H7 (cell line): ENCODE measurements around the gene OBSCN. TPM values are rescaled to one million over a fixed set of nuclear protein-coding genes. Genes with fewer than 3 reads are reported as not detected.

ENCODE experiments used
- DNase-seq: peaks from one replicate; pipeline ENCODE4 v3.0.0; 2012
- H3K27me3 ChIP-seq: 2 replicates; pipeline ENCODE4 v1.6.0; 2011; ENCODE audit warnings: mild to moderate bottlenecking, low read length; ENCODE audit not compliant: control insufficient read depth, insufficient read depth
- H3K36me3 ChIP-seq: replicated peaks from 2 replicates; pipeline ENCODE4 v1.5.1; 2011; ENCODE audit warnings: low read length; ENCODE audit not compliant: control insufficient read depth, insufficient read depth
- H3K4me3 ChIP-seq: 2 replicates; pipeline ENCODE4 v1.5.1; 2011; ENCODE audit warnings: low read depth, mild to moderate bottlenecking, control low read depth, low read length, moderate library complexity; ENCODE audit not compliant: insufficient read depth
- total RNA-seq: library from RNA; depleted of rRNA; stranded (reverse); fragments of >200 nt; shearing (Covaris generic); gene quantifications from 2 replicates; pipeline ENCODE4 v1.2.3, GENCODE V29; 2014

Gene OBSCN
- total RNA-seq, 1 experiment from 2014 or later, result 18.9 TPM

GRCh38 chr1:228197555-228198147 lies 10.2 kb upstream of the OBSCN start:
- H3K4me3 ChIP-seq, result no peak overlapping the region
- DNase-seq, result no peak
- no peaks in the 10 kb centered on the region for H3K36me3 ChIP-seq
- no peaks in the 10 kb centered on the region for H3K27me3 ChIP-seq

- H3K4me3 ChIP-seq, result no peak overlapping the region
- H3K27me3 ChIP-seq, result peaks cover 3% of the 10 kb centered on the region; the same call in 1 of the 2 replicates
- DNase-seq, result no peak
- H3K36me3 ChIP-seq, result no peaks in the 10 kb centered on the region
Measured at GRCh38 chr1:228198977-228199590, 8.8 kb upstream of the OBSCN start.

- H3K27me3 ChIP-seq, result peaks cover 3% of the 10 kb centered on the region; the same call in 1 of the 2 replicates
- DNase-seq, result no peak
- H3K36me3 ChIP-seq, result no peaks in the 10 kb centered on the region
- no peak overlapping the region for H3K4me3 ChIP-seq
Measured at GRCh38 chr1:228204958-228205357, 2.9 kb upstream of the OBSCN start.

GRCh38 chr1:228205526-228206436 lies 2.1 kb upstream of the OBSCN start:
- Histone ChIP-seq H3K4me3 (no peak overlapping the region), H3K36me3 (no peaks in the 10 kb centered on the region), H3K27me3 (peaks cover 4% of the 10 kb centered on the region; the same call in 1 of the 2 replicates)
- DNase-seq, result peak; percentile 47

DNA sequence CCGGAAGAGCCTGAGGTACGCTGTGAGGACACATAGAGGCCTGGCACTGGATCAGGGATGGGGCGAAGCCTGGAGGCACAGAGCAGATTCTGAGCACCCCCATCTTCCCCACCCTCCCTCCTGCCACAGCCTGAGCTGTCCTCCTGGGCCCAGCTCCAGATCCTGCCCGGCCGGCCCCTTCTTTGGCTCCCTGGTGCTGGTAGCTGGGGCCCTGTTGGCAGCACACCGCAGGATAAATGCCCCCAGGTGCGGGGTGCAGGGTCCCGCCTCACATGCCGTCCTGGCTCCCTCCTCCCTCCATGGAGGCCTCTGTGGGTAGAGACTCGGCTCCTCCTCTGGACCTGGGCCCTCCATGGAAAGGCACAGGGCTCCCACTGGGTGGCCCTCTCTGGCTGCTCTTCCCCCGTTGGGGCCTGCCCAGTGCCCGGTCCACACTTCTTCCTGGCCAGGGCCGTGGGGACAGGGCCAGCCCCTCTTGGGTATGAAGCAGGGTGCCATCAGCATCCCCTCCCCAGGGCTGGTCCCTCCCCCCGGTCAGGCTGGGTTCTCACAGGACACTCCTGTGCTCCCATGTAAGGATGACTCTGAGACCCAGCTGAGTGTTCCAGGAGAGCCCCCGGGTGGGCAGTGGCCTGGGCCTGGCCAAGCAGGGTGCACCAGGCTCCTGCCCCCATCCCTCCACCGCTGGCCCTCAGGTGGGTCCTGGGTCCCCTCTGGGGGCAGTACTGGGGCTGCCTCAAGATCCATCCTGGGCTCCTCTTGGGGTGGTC lies 1.1 kb upstream of the OBSCN start:
- H3K36me3 ChIP-seq, result no peaks in the 10 kb centered on the region
- peaks cover 14% of the 10 kb centered on the region; the same call in 1 of the 2 replicates for H3K27me3 ChIP-seq
- H3K4me3 ChIP-seq, result no peak overlapping the region
- DNase-seq, result peak; percentile 51

DNA sequence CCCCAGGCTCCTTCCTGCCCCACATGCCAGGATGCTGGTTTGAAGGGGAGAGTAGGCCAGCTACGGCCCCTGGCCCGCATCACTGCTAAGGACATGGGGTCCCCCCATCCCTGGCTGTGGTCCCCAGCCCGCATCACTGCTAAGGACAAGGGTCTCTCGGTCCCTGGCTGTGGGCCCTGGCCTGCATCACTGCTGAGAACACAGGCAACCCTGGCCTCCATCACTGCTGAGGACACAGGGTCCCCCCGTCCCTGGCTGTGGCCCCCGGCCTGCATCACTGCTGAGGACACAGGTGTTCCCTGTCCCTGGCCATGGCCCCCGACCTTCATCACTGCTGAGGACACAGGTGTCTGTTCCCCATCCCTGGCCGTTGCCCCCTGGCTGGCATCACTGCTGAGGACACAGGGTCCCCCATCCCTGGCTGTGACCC lies 448 bp upstream of the OBSCN start:
- H3K36me3 ChIP-seq, result no peaks in the 10 kb centered on the region
- no peak overlapping the region for H3K4me3 ChIP-seq
- H3K27me3 ChIP-seq, result peaks cover 20% of the 10 kb centered on the region
- no peak for DNase-seq

- no peaks in the 10 kb centered on the region for H3K36me3 ChIP-seq
- no peak for DNase-seq
- H3K27me3 ChIP-seq, result peaks cover 21% of the 10 kb centered on the region
- H3K4me3 ChIP-seq, result no peak overlapping the region
Measured at GRCh38 chr1:228208831-228209551, 1.1 kb downstream of the OBSCN start.

DNA sequence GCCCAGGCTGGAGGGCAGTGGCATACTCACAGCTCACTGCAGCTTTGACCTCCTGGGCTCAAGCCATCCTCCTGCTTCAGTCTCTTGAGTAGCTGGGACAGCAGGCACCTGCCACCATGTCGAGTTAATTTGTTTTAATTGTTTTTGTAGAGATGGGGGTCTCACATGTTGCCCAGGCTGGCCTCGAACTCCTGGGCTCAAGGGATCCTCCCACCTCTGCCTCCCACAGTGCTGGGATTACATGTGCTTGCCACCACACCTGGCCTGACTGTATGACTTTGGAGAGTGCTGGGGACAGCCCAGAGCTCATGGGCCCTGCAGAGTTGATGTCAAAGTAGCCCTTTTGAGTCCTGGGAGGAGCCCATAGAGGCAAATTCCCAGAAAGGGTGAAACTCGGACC lies 1.8 kb downstream of the OBSCN start:
- DNase-seq, result no peak
- Histone ChIP-seq H3K4me3 (no peak overlapping the region), H3K36me3 (no peaks in the 10 kb centered on the region; the same call in none of the 2 replicates), H3K27me3 (peaks cover 21% of the 10 kb centered on the region)

- no peak overlapping the region for H3K4me3 ChIP-seq
- peaks cover 21% of the 10 kb centered on the region for H3K27me3 ChIP-seq
- peaks cover 2% of the 10 kb centered on the region for H3K36me3 ChIP-seq
- DNase-seq, result no peak
Measured at GRCh38 chr1:228210076-228210651, 2.3 kb downstream of the OBSCN start.

DNA sequence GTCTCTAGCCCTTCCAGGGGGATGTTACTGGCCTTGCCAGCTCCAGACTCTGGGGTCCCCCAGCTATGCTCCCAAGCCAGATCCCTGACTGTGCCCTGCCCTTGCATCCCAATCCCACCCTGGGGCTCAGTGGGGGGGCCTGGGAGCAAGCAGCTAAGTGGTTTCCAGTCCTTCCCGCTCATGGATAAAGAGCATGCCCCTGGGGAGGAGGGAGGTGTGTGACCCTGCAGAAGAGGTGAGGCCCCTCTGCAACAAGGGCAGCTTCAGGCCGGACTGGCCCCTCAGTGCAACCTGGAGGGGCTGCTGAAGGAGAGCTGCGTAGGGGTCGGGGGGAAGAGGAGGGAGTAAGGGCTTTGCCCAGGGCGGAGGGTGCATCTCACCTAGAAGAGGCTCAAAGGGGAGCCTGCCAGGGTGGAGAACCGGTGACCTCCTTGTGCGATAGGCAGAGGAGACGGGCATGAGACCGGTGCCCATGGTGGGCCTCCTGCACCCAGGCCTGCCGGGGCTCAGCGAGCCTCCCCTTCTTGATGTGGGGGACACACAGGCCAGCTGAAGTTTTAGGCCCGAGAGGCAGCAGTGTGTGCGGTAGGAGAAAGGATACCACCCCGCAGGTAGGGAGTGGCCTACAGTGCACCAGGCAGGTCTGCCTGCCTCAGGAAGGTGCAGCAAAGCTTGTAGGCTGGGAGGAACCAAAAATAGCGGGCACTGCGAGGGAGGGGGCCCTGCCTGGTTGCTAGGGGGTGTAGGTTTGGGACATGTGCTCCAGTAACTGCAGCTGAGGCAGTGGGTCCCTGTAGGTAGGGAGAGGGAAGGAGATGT lies 3.1 kb downstream of the OBSCN start:
- no peak for DNase-seq
- peaks cover 21% of the 10 kb centered on the region for H3K27me3 ChIP-seq
- H3K4me3 ChIP-seq, result no peak overlapping the region
- peaks cover 2% of the 10 kb centered on the region for H3K36me3 ChIP-seq

DNA sequence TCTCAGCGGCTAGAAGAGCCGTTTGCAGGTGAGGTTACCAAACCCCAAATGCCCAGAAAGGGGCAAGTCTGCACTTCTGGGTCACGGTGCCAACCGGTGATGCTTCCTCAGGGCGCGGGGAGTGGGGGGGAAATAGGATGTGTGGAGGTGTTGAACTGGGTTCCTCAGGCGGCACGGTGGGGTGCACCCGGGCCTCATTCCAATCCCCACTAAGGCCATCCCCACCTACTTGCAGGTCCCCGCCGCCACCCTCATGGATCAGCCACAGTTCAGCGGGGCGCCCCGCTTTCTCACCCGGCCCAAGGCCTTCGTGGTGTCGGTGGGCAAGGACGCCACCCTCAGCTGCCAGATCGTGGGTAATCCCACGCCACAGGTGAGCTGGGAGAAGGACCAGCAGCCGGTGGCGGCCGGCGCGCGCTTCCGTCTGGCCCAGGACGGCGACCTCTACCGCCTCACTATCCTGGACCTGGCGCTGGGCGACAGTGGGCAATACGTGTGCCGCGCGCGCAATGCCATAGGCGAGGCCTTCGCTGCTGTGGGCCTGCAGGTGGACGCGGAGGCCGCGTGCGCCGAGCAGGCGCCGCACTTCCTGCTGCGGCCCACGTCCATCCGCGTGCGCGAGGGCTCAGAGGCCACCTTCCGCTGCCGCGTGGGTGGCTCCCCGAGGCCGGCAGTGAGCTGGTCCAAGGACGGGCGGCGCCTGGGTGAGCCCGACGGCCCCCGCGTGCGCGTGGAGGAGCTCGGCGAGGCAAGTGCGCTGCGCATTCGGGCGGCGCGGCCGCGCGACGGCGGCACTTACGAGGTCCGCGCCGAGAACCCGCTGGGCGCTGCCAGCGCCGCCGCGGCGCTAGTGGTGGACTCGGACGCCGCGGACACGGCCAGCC lies 3.9 kb downstream of the OBSCN start:
- Histone ChIP-seq H3K36me3 (peaks cover 4% of the 10 kb centered on the region), H3K4me3 (peak overlapping the region; percentile 74)

DNA sequence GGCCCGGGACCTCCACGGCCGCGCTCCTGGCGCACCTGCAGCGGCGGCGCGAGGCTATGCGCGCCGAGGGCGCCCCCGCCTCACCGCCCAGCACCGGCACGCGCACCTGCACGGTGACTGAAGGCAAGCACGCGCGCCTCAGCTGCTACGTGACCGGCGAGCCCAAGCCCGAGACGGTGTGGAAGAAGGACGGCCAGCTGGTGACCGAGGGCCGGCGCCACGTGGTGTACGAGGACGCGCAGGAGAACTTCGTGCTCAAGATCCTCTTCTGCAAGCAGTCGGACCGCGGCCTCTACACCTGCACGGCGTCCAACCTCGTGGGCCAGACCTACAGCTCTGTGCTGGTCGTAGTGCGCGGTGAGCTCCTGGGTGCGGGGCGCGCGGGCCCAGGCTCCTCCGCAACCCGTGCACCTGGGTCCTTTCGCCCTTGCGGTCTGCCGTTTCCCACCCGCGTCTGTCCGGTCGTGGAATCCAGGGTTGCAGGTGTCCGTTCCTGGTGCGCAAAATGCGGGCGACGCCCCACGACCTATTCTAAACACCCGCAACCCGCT lies 4.6 kb downstream of the OBSCN start:
- H3K36me3 ChIP-seq, result peaks cover 4% of the 10 kb centered on the region
- peaks cover 21% of the 10 kb centered on the region for H3K27me3 ChIP-seq
- no peak for DNase-seq
- H3K4me3 ChIP-seq, result peak overlapping the region; percentile 74

More for the DNA sequence above, 3.9 kb downstream of the OBSCN start:
- H3K27me3 ChIP-seq, result peaks cover 21% of the 10 kb centered on the region
- DNase-seq, result peak; percentile 58
